Cerebellar cortex (tissue), 1 donor: Measurements from ENCODE around the gene PSAP.
A peak's percentile ranks its signal among the peaks of the same experiment; 100 is the strongest.
"Not testable (repeated sequence)": the region's sequence is repeated elsewhere in the genome, so short reads cannot be mapped to it uniquely, and the experiment has no call there.

Experiments
- DNase-seq: peaks from one replicate; pipeline ENCODE4 v3.0.0-alpha.2; 2015; ENCODE audit warnings: low spot score

Gene PSAP

DNA sequence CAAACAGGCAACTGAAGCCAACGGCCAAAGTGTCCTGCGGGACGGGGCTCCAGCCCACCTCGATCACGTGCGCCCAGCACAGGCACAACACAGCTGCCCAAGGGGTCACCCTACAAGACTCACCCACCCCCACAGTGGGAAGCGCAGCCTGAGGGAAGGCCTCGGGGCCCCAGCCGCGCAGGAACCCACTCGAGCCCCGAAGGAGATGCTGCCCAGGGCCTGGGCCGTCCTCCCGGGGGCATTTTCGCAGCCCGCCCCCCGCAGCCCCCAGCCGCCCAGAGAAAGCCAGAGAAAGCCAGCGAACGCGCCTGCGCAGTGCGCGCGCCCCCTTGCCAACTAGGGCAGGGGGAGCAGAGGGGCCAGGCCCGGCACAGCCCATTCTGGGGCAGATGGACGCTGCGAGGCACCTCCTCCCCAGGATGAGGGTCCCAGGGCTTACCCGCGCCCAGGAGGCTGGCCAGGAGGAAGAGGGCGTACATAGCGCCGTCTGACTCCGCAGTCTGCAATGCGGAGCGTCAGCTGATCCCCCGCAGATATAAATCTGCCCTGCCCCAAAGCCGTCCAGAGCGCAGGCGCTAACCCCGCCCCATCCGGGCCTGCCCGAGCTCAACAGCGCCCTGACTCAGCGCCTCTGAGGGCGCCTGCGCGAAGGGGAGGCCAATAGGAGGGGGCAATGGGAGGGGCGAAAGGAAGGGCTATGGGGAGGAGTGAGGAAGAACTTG, at the start of gene PSAP:
TSS of gene PSAP (minus strand) at position 509 of the 722 bp plus-strand sequence. CDS start at position 479, 30 bp downstream.
- peak; percentile 98 for DNase-seq

- DNase-seq: no peak
These were observed 49.6 kb upstream of the PSAP start for GRCh38 chr10:71900441-71901180.

DNA sequence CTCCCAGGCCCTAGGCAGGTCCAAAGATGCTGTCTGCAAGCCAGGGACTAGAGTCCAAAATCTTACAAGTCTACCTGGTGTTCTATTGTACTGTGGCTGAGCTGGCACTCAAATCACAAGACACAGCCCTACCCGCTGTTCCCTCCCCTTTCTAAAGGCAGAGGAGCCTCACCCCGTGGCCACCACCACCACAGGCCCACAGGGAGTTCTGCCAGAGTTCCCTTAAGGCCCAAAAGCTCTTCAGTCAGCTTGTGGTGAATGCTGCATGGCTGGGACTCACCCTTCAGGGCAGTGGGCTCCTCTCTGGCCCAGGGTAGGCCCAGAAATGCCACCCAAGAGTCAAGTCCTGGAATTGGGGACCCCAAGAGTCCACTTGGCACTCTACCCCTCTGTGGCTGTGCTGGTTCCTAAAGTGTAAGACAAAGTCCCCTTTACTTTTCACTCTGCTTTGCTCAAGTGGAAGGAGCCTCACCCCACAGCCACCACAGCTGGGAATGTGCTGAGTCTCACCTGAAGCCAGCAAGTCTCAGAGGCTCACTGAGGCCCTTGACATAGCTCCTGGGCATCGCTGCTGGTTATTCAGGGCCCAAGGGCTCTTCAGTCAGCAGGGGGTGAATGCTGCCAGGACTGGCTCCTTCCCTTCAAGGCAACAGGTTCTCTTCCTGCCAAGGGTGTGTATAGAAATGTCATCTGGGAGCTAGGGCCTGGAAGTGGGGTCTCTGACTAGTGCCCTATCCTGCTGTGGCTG, 48.8 kb upstream of the PSAP start:
- DNase-seq: no peak

DNA sequence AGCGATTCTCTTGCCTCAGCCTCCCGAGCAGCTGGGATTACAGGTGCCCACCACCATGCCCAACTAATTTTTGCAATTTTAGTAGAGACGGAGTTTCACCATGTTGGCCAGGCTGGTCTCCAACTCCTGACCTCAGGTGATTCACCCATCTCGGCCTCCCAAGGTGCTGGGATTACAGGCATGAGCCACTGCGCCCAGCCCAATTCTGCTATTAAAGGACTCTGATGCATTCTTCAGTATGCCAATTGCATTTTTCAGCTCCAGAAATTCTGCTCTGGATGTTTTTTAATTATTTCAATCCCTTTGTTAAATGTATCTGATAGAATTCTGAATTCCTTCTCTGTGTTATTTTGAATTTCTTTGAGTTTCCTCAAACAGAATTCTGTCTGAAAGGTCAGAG, 47.3 kb upstream of the PSAP start:
- not testable (repeated sequence) for DNase-seq

DNA sequence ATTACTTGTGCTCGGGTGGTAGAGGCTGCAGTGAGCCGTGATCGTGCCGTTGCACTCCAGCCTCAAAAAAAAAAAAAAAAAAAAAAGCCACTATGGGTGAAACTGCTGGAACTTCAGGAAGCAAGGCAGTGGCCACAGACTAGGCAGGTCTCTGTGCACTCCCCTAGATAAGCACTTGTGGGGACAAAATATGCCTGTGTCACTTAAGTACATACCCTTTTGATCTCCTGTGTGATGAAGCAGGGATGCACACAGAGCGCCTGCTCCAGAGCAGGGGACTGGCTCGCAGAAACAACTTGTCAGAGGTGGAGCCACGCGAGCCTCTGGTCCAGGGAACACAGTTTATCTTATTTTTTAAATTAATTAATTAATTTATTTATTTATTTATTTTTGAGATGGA, 42.9 kb upstream of the PSAP start:
- no peak for DNase-seq

DNA sequence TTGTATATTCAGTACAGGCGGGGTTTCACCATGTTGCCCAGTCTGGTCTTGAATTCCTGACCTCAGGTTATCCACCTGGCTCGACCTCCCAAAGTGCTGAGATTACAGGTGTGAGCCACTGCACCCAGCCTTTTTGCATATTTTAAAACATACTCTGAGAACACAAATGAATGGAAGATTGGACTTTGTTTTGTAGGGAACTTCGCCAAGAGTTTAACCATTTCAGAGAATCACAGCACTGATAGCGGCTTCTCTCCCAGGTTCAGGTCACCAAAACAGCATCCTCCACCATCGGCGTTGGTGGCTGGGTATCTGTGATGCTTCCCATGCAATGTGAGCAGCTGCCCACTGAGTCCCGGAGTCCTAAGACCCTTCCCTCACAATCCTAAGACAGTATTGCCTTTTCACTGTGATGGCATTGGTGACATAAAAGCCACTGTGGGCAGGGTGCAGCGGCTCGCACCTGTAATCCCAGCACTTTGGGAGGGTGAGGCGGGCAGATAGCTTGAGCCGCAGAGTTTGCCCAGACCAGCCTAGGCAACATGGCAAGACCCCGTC, 42.3 kb upstream of the PSAP start:
- no peak for DNase-seq

- DNase-seq: no peak
These were observed 40.4 kb upstream of the PSAP start for GRCh38 chr10:71891437-71891836.

- peak; percentile 28 for DNase-seq
These were observed 38.4 kb upstream of the PSAP start for GRCh38 chr10:71889388-71889987.

DNA sequence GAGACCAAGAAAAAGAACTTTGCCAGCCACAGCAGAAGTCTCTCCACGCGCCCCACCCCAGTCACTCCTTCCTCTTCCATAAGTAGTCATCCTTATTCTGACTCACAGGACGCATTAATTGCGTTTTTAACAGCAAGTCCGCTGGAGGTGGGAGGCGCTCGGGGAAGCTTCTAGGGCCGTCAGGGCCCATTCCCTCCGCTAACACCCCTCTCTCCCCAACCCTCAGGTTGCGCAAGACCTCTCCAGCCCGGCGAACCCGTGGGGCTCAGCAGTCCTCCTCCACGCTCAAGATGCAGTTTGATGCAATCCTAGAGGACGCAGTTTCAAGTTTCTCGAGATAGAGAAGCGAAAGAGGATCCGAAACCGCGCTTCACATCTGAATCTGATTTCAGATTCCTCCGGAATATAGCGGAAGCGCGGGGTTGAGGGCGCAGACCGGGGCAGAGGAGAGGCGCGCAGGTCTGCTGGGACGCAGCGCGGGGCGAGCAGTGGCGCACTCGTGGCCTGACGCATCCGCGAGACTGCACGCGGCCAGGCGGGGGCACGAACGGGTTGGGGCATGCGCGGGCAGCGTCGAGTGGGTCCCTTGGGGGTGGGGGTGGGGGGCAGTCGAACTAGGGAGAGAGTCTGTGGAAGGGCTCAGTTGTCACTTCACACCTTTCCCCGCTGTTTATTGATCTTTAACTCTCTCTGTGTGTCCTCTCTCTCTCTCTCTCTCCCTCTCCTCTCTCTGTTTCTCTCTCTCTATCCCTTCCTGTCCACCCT, 37.8 kb upstream of the PSAP start:
- DNase-seq: peak; percentile 59

DNA sequence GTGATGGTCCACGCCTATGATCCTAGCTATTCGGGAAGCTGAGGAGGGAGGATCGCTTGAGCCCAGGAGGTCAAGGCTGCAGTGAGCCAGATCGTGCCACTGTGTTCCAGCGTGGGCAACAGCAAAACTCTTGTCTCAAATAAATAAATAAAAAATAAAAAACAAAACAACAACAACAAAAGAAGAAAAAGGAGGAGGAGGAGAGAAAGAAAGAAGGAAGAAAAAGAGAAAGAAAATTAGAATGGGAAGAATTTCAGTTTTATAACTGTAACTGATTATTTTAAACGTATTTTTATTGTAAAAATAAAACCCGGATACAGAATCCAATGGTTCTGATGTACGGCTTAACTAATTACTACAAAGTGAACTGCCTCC, 37.2 kb upstream of the PSAP start:
- DNase-seq: no peak

DNA sequence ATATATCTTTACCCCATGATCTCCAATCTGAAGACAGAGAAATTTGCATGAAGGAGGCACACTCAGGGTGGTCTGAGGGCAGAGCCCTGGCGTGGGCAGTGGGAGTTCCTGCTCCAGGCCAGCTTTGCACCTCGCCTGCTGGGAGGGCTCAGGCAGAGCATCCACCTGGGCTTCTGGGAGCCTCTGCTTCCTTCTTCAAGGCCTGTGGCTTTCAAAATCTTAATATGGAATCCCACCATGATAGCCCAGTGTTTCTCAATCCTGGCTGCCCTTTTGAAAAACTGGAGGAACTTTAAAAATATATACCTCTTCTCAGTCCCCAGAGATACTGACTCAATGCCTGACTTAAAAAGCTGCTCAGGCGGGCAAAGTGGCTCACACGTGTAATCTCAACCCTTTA, 36.7 kb upstream of the PSAP start:
- no peak for DNase-seq

- no peak for DNase-seq
These were observed 32.0 kb upstream of the PSAP start for GRCh38 chr10:71882813-71883659.

DNA sequence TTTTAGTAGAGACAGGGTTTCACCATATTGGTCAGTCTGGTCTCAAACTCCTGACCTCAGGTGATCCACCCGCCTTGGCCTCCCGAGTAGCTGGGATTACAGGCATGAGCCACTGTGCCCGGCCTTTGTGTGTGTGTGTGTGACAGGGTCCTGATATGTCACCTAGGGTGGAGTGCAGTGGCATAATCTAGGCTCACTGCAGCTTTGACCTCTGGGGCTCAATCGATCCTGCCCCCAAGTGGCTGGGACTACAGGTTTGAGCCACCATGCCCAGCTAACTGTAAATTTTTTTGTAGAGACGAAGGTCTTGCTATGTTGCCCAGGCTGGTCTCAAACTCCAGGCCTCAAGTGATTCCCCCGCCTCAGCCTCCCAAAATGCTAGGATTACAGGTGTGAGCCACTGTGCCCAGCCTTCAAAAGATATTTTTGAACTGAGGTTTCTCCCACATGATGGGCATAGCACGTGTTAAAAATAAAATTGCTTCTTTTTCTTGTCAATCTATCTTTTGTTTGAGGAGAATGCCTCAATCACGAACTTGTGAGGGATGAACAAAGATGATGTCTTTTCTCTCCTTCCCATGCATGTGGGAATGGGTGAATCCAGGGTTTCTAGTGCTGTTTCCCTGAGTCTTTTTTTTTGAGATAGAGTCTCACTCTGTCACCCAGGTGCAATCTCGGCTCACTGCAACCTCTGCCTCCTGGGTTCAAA, 30.8 kb upstream of the PSAP start:
- no peak for DNase-seq

DNA sequence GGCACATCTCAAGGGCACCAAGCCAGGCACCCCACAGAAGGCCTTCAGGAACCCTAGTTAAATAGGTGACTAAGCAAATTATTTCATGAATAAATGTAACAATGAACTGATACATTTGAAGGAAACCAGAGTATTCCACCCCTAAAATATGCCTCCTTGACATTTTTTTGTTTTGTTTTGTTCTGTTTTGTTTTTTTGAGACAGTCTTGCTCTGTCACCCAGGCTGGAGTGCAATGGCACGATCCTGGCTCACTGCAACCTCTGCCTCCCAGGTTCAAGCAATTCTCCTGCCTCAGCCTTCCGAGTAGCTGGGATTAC, 30.2 kb upstream of the PSAP start:
- DNase-seq: not testable (repeated sequence)

GRCh38 chr10:71880425-71881306, 29.6 kb upstream of the PSAP start:
- peak; percentile 94 for DNase-seq

GRCh38 chr10:71878327-71879034, 27.4 kb upstream of the PSAP start:
- no peak for DNase-seq

DNA sequence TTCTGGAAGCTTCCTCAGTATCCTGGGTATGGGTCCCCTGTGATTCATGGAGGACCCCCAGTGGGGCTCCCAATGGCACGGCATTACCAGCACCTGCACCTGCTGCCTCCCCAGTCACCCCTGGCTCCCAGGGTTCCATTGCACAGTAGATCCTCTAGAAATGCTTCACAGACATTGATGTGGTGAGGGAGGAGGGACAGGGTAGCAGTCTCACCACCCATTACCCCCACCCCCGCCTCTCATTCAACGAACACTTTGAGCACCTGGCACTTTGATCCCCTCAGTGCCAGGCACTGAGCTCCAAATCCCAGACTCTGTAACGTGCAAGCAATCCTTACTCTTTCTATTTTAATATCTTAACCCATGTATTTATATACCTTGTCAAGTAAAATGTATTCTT, 26.8 kb upstream of the PSAP start:
- no peak for DNase-seq

DNA sequence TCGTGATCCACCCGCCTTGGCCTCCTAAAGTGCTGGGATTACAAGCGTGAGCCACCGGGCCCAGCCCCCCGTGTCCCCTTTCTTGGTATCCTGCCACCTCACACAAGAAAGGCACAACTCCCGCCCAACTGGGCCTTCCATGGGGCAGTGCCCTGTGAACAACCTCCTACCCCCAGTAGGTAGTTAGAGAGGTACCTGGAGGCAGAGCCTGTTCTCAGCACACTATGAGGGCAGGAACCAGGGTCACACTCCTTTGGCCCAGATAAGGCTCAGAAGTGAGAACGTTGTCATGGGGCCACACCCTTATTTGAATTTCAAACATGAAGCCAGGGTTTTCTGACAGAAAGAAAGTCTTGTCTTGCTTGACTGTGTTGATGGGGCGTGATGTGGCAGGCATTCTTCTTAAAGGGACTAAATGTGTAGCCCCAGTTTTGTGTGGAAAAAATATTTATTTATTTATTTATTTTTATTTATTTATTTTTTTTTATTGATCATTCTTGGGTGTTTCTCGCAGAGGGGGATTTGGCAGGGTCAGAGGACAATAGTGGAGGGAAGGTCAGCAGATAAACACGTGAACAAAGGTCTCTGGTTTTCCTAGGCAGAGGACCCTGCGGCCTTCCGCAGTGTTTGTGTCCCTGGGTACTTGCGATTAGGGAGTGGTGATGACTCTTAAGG, 23.8 kb upstream of the PSAP start:
- DNase-seq: not testable (repeated sequence)
